ENCODE data around the gene SH3YL1. TPM values are rescaled to one million over a fixed set of nuclear protein-coding genes. Genes with fewer than 3 reads are reported as not detected.

SH3YL1 gene
- polyA plus RNA-seq, 1 of the 3 experiments (the other 2 are of a cell fraction), result 22.7 TPM

GRCh38 chr2:223971-224760, 39.7 kb downstream of the SH3YL1 start:
- WGBS (ENCODE audit: low lambda C conversion rate), result 91% methylated on average over 6 of the region's 6 CpGs
- H4K20me1 ChIP-seq (ENCODE audit: insufficient read depth), result no peaks in the 10 kb centered on the region
- H3K4me2 ChIP-seq, result no peak overlapping the region
- DNase-seq, result no peak
- H3K79me2 ChIP-seq (ENCODE audit: insufficient read depth), result no peaks in the 10 kb centered on the region
- no peaks in the 10 kb centered on the region for H3K9me3 ChIP-seq
- no peaks in the 10 kb centered on the region for H3F3A ChIP-seq (replicated peaks; ENCODE audit: insufficient read depth)
- H3K9me2 ChIP-seq, result no peaks in the 10 kb centered on the region
- no peak overlapping the region for H3K4me3 ChIP-seq (ENCODE audit: low read depth in 2 of 2, low read length in 1 of 2)
- CTCF ChIA-PET, result interaction anchor here (0.8 to 1.3 kb wide), 4 partner anchors 13 to 66 kb away, joined by 3 read pairs; no protein-coding TSS in a partner anchor
- no peak overlapping the region for H3K9ac ChIP-seq
- POLR2A ChIA-PET, result no interaction called here
- no peak overlapping the region for H3K27ac ChIP-seq (ENCODE audit: low read depth in 2 of 2, low read length in 1 of 2)
- no peak for TF ChIP-seq MXI1 (IDR thresholded peaks at IDR 0.05; ENCODE audit: low read depth, low read length)
- TF ChIP-seq CHD2 (IDR thresholded peaks at IDR 0.05; ENCODE audit: low read length, partially characterized antibody), result no peak
- no peak for TF ChIP-seq USF1 (IDR thresholded peaks at IDR 0.05; ENCODE audit: borderline replicate concordance, low read depth)
- no peak for TF ChIP-seq CTCF (IDR thresholded peaks at IDR 0.05)
- no peak for TF ChIP-seq ZBTB33 (IDR thresholded peaks at IDR 0.05; ENCODE audit: borderline replicate concordance, low read depth)
- TF ChIP-seq IRF3 (IDR thresholded peaks at IDR 0.05; ENCODE audit: low read depth, low read length), result no peak
- H3K4me1 ChIP-seq (ENCODE audit: control insufficient read depth in 1 of 2, insufficient read depth in 2 of 2, low read depth in 1 of 2, low read length in 1 of 2), result no peaks in the 10 kb centered on the region; a peak in 1 of 4 replicates
- no peak overlapping the region for H2AFZ ChIP-seq (ENCODE audit: low read depth)
- no peaks in the 10 kb centered on the region for H3K27me3 ChIP-seq (ENCODE audit: insufficient read depth)
- peaks cover 26 to 60% of the 10 kb centered on the region in 2 experiments for H3K36me3 ChIP-seq (replicated peaks in 1 of 2; ENCODE audit: control insufficient read depth in 1 of 2, insufficient read depth in 2 of 2, low read length in 1 of 2)

- Histone ChIP-seq H3K4me2 (no peak overlapping the region), H4K20me1 (ENCODE audit: insufficient read depth) (no peaks in the 10 kb centered on the region), H3F3A (replicated peaks; ENCODE audit: insufficient read depth) (no peaks in the 10 kb centered on the region), H3K27ac (ENCODE audit: low read depth in 2 of 2, low read length in 1 of 2) (no peak overlapping the region), H3K9me3 (no peaks in the 10 kb centered on the region), H3K4me3 (ENCODE audit: low read depth in 2 of 2, low read length in 1 of 2) (no peak overlapping the region), H3K4me1 (ENCODE audit: control insufficient read depth in 1 of 2, insufficient read depth in 2 of 2, low read depth in 1 of 2, low read length in 1 of 2) (no peaks in the 10 kb centered on the region; a peak in 1 of 4 replicates), H3K36me3 (replicated peaks in 1 of 2; ENCODE audit: control insufficient read depth in 1 of 2, insufficient read depth in 2 of 2, low read length in 1 of 2) (peaks cover 31 to 65% of the 10 kb centered on the region in 2 experiments), H3K9ac (no peak overlapping the region), H3K79me2 (ENCODE audit: insufficient read depth) (no peaks in the 10 kb centered on the region), H2AFZ (ENCODE audit: low read depth) (no peak overlapping the region), H3K9me2 (no peaks in the 10 kb centered on the region), H3K27me3 (ENCODE audit: insufficient read depth) (no peaks in the 10 kb centered on the region)
- TF ChIP-seq CHD2 (IDR thresholded peaks at IDR 0.05; ENCODE audit: low read length, partially characterized antibody), result no peak
- TF ChIP-seq RXRA (IDR thresholded peaks at IDR 0.05; ENCODE audit: borderline replicate concordance, low read depth), result no peak
- ChIA-PET CTCF (interaction anchor here (1.3 to 2.6 kb wide), 2 partner anchors 14 to 24 kb away, joined by 3 to 9 read pairs; no protein-coding TSS in a partner anchor), POLR2A (no interaction called here)
- DNase-seq, result no peak
- 86% methylated on average over 4 of the region's 4 CpGs for WGBS (ENCODE audit: low lambda C conversion rate)
Observed at GRCh38 chr2:223451-223850, 40.4 kb downstream of the SH3YL1 start.

All from SK-N-SH (cell line).